Lung (tissue), 12 donors: Measurements from ENCODE around the gene NABP1. TPM values are rescaled to one million over a fixed set of nuclear protein-coding genes. Genes with fewer than 3 reads are reported as not detected.
"Not testable (repeated sequence)": the region's sequence is repeated elsewhere in the genome, so short reads cannot be mapped to it uniquely, and the experiment has no call there.

Experiments used
- ATAC-seq: fragments of 200-7000 bp; cut with Tn5 transposase; one replicate; pipeline ENCODE4 v1.9.1; 2020; ENCODE audit warnings: moderate number of reproducible peaks; ENCODE audit not compliant: insufficient read depth, low FRiP score
- DNase-seq, 3 donors: peaks; one replicate each; pipeline ENCODE4 v3.0.0-alpha.2; 2013 to 2017
- H3K27ac ChIP-seq, 2 donors: one replicate each; pipeline ENCODE4 v1.5.1; 2013; ENCODE audit warnings: mild to moderate bottlenecking in 2 of 2, moderate library complexity in 2 of 2, control low read depth in 1 of 2, inconsistent platforms in 1 of 2, low read depth in 1 of 2, low read length in 1 of 2
- H3K27me3 ChIP-seq, 3 donors: one replicate each; pipeline ENCODE4 v1.5.1; 2013; ENCODE audit warnings: low read length in 2 of 3; ENCODE audit not compliant: control insufficient read depth in 3 of 3, insufficient read depth in 3 of 3
- H3K36me3 ChIP-seq, 4 donors: one replicate each; pipeline ENCODE4 v1.5.1; 2013; ENCODE audit warnings: low read length in 4 of 4, mild to moderate bottlenecking in 1 of 4, moderate library complexity in 1 of 4; ENCODE audit not compliant: control insufficient read depth in 4 of 4, insufficient read depth in 4 of 4
- H3K4me1 ChIP-seq, 5 donors: one replicate each; pipeline ENCODE4 v1.5.1; 2013; ENCODE audit warnings: low read length in 5 of 5, mild to moderate bottlenecking in 2 of 5, moderate library complexity in 1 of 5; ENCODE audit not compliant: control insufficient read depth in 5 of 5, insufficient read depth in 5 of 5
- H3K4me3 ChIP-seq: one replicate; pipeline ENCODE4 v1.5.1; 2013; ENCODE audit warnings: mild to moderate bottlenecking, control low read depth, moderate library complexity
- H3K9ac ChIP-seq, 2 donors: one replicate each; pipeline ENCODE4 v1.5.1; 2013; ENCODE audit warnings: low read length in 2 of 2, control low read depth in 1 of 2; ENCODE audit not compliant: insufficient read depth in 1 of 2
- H3K9me3 ChIP-seq, 4 donors: one replicate each; pipeline ENCODE4 v1.5.1; 2013; ENCODE audit warnings: low read length in 3 of 4, mild to moderate bottlenecking in 1 of 4, moderate library complexity in 1 of 4; ENCODE audit not compliant: control insufficient read depth in 4 of 4, insufficient read depth in 3 of 4
- WGBS, 2 donors: extraction: QIAGEN DNeasy Blood & Tissue Kit; methylation state at CpG; one replicate each; pipeline ENCODE4 v1.1.7; 2013; 5-methylcytosine and 5-hydroxymethylcytosine counted together
- polyA plus RNA-seq, 2 donors: library from polyadenylated mRNA; stranded (reverse); fragments of 200-250 nt; gene quantifications; one replicate each; pipeline ENCODE4 v1.2.1, GENCODE V29; 2013
- total RNA-seq, 2 donors: library from RNA; depleted of rRNA in 1 of 2; stranded (reverse); fragments of >200 nt in 1 of 2; gene quantifications; one replicate each; pipeline ENCODE4 v1.2.1, GENCODE V29; 2014 to 2021
- TF ChIP-seq, protein P1 (sequence below): IDR thresholded peaks from 2 replicates; pipeline ENCODE4 v1.5.1; 2012; ENCODE audit warnings: mild to moderate bottlenecking; ENCODE audit errors: control extremely low read depth, extremely low read depth
- donor health status: control.
- donor health status: control.
- donor health status: Bipolar disorder and iron deficiency.
- donor health status: healthy.
- donor health status: DM: yes; HTN: yes; CAD: no.

The NABP1 gene
- total and polyA plus RNA-seq, 4 donors: 22.5 to 66.3 (median 49.1) TPM

GRCh38 chr2:191641609-191642008, 36.3 kb upstream of the NABP1 start:
- H3K4me3 ChIP-seq: no peak overlapping the region
- H3K9ac ChIP-seq: no peak overlapping the region
- no peak overlapping the region for H3K27ac ChIP-seq
- H3K36me3 ChIP-seq: no peaks in the 10 kb centered on the region
- no peak for DNase-seq
- H3K9me3 ChIP-seq: no peaks in the 10 kb centered on the region
- peaks cover 0 to 11% (median 5%) of the 10 kb centered on the region in 5 donors for H3K4me1 ChIP-seq
- no peak for ATAC-seq
- TF ChIP-seq, protein P1, sequence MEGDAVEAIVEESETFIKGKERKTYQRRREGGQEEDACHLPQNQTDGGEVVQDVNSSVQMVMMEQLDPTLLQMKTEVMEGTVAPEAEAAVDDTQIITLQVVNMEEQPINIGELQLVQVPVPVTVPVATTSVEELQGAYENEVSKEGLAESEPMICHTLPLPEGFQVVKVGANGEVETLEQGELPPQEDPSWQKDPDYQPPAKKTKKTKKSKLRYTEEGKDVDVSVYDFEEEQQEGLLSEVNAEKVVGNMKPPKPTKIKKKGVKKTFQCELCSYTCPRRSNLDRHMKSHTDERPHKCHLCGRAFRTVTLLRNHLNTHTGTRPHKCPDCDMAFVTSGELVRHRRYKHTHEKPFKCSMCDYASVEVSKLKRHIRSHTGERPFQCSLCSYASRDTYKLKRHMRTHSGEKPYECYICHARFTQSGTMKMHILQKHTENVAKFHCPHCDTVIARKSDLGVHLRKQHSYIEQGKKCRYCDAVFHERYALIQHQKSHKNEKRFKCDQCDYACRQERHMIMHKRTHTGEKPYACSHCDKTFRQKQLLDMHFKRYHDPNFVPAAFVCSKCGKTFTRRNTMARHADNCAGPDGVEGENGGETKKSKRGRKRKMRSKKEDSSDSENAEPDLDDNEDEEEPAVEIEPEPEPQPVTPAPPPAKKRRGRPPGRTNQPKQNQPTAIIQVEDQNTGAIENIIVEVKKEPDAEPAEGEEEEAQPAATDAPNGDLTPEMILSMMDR: no peak
- 91 to 95% methylated on average over 1 of the region's 1 CpG for WGBS, 2 donors
- H3K27me3 ChIP-seq: no peaks in the 10 kb centered on the region

DNA sequence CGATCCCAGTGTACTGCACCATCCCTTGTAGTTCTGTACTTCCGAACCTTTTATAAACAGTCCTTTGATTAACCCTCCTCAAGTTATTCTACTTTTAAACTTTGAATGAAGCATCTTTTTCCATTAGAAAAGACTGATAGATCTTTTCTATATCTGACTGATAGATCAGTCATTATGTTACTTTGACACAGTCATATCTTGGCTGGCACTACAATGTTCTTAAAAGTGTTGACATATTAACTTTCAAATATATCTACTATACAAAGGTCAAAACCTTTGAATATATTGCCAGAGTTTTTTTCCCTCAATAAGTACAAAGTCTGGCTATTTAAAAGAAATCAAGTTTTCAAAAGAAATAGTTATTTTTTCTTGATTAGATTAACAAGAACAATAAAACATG, 35.4 kb upstream of the NABP1 start:
- H3K36me3 ChIP-seq: no peaks in the 10 kb centered on the region
- no peaks in the 10 kb centered on the region for H3K27me3 ChIP-seq
- H3K4me3 ChIP-seq: no peak overlapping the region
- H3K27ac ChIP-seq: no peak overlapping the region
- WGBS, 2 donors: 71 to 88% methylated on average over 2 of the region's 2 CpGs
- DNase-seq: no peak
- peaks cover 0 to 8% (median 3%) of the 10 kb centered on the region in 5 donors for H3K4me1 ChIP-seq
- no peak for ATAC-seq
- H3K9me3 ChIP-seq: no peaks in the 10 kb centered on the region
- no peak overlapping the region for H3K9ac ChIP-seq
- TF ChIP-seq, protein P1: no peak

DNA sequence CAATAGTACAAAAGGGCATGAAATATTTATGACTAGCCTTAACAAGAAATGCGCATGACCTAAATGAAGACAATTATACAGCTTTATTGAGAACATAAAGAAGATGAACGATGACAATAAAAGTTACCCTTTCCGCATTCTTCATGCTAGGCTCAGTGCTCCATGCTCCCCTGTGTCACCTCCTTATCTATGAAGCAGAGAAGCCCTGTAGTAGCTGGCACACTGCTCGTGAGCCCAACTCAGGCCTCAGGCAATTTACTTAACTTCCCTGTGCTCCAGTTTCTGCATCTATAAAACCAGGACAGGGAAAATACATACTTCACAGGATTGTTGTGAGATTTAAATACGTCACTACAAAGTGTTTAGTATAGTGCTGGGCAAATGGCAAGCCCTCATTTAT, 34.5 kb upstream of the NABP1 start:
- no peak for ATAC-seq
- Histone ChIP-seq H3K4me3 (no peak overlapping the region), H3K27ac (no peak overlapping the region), H3K36me3 (no peaks in the 10 kb centered on the region), H3K4me1 (peaks cover 0 to 2% (median 0%) of the 10 kb centered on the region in 5 donors), H3K9ac (no peak overlapping the region), H3K9me3 (no peaks in the 10 kb centered on the region), H3K27me3 (no peaks in the 10 kb centered on the region)
- no peak for DNase-seq
- TF ChIP-seq, protein P1: no peak
- WGBS, 2 donors: 92 to 93% methylated on average over 5 of the region's 5 CpGs

DNA sequence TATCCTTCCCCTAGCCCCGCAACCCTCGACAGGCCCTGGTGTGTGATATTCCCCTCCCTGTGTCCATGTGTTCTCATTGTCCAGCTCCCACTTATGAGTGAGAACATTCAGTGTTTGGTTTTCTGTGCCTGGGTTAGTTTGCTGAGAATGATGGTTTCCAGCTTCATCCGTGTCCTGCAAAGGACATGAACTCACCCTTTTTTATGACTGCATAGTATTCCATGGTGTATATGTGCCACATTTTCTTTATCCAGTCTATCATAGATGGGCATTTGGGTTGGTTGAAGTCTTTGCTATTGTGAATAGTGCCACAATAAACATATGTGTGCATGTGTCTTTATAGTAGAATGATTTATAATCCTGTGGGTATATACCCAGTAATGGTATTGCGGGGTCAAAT, 33.3 kb upstream of the NABP1 start:
- not testable (repeated sequence) for H3K36me3 ChIP-seq, H3K27me3 ChIP-seq
- 71 to 74% methylated on average over 4 of the region's 4 CpGs for WGBS, 2 donors

More for the DNA sequence above, 33.3 kb upstream of the NABP1 start:
- H3K9ac ChIP-seq, H3K27ac ChIP-seq, H3K4me1 ChIP-seq, H3K4me3 ChIP-seq, DNase-seq, H3K9me3 ChIP-seq, ATAC-seq: not testable (repeated sequence)
